ENCODE data around the gene PPM1A.

Gene PPM1A

DNA sequence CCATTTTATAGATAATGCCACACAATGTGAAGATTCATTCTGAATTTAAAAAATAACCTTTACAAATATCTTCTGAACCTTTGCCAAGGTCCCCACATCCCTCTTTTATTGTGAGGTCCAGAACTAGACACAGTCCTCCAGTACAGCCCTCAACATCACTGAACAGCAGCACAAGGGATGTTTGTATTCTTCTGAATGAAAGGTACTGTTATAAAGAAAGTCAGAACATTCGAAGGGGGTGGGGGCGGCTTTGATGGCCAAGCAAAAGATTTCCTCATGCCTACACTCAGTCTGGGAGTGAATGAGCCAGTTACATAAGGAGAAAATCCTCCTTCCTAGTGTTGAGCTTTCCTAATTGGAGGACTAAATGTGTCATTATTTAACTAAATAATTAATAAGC, 77.3 kb downstream of the PPM1A start:
- DNase-seq = no peak

GRCh38 chr14:60327447-60328331, 78.7 kb downstream of the PPM1A start:
- no peak for DNase-seq

DNA sequence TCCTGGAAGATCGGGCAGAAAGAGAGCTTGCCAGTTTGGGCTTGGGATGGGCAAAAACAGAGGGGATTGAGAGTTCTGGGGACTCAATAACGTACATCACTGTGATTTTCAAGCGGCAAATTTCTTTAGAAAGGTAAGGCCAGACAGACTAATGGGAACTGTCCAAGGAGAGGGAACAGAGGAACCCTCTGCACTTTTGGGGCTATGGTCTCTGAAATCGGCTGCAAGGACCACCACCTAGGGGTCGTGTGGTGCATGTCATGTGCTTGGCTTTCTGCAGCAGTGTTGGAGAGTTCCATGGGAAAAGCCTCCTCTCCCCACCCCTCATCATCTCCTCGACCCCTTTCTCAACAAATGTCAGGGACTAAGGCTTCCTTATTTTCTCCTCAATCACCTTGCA, 79.6 kb downstream of the PPM1A start:
- DNase-seq = no peak

DNA sequence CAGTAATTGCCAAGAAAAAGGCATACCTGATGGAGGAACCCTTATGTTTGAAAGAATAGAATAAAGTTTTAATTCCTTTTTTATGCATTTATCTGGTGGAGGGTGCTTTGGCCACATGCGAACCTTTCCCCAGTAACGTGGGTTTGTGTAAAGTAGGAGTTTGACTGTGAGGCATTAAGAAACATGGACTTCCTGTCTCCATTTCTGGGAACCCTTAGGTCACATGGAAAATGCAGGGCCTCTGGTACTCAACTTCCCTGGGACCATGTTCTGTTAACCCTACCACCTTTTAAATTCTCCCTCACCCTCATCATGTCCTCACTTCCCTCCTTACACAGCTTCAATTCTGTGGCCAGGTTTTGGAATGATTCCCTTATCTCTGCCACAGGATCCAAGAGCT, 80.3 kb downstream of the PPM1A start:
- no peak for DNase-seq

GRCh38 chr14:60331201-60332045, 82.4 kb downstream of the PPM1A start:
- peak; percentile 93 for DNase-seq

- DNase-seq = no peak
Observed at GRCh38 chr14:60332046-60332399, 83.0 kb downstream of the PPM1A start.

- DNase-seq = no peak
Observed at GRCh38 chr14:60332869-60333268, 83.8 kb downstream of the PPM1A start.

DNA sequence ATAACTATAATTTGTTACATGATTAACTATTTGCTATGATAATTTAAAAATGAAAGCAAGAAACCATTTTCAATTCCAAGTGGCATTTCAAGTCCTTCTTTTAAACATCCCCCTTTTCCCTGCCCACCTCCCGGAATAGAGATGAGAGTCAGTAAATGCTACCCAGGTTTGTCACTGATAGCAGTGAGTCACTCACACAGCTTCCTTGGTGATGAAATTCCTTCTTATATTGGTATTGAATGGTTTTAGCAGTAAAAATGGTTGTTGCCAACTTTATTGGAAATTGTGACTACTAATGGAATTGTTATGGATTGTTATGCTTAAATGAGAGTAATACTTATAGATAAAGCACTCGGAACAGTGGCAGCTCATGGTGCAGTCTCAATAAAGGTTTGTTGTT, 90.5 kb downstream of the PPM1A start:
- DNase-seq = no peak

- DNase-seq = no peak
Observed at GRCh38 chr14:60343571-60344071, 94.6 kb downstream of the PPM1A start.

DNA sequence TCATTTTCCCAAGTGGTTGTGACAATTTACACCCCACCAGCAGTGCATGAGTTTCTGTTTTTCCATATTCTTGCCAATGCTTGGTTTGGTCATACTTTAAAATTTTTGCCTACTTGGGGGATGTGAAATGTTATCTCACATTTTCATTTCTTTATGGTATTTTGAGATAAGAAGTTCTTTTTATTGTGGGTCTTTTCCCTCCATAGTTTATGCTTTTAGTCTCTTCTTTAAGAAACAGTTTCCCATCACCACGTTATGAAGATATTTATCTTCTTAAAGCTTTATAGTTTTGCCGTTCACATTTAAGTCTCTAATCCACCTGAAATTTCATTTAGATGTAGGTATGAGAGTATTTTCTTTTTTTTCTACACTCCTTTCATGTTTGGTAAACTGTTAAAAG, 95.7 kb downstream of the PPM1A start:
- no peak for DNase-seq

GRCh38 chr14:60346706-60347105, 97.7 kb downstream of the PPM1A start:
- no peak for DNase-seq

DNA sequence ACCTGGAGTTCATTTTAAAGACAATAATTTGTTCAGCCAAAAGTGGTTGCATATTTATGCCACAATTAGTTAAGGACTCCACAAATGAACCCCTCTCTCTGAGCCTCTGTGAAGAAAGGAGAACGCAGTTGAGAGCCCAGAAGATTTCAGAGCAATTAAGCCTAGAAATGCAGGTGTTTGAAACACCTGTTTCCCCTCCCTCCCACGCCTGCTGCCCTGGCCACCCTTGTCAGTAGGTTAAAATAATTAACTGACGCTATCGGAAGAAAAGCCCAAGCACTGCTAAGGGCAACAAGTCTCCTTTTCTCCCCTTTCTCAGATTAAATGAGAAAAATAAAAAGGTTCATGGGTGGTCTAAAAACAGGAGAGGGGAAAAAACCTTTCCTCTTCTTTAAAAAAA, 99.2 kb downstream of the PPM1A start:
- no peak for DNase-seq
